Esophagus muscularis mucosa (tissue), 4 donors: Measurements from ENCODE around the gene DNAJC17. TPM values are rescaled to one million over a fixed set of nuclear protein-coding genes. Genes with fewer than 3 reads are reported as not detected.

Source experiments
- DNase-seq: peaks from one replicate; pipeline ENCODE4 v3.0.0-alpha.2; 2017; ENCODE audit errors: extremely low spot score
- H3K27ac ChIP-seq, 4 donors: fragments of 200-600 bp; sonication (generic); replicated peaks in 1 of 4; 1 replicate in 3 of 4; 2 replicates in 1 of 4; pipeline ENCODE4 v1.5.1; 2016 to 2019; ENCODE audit warnings: mild to moderate bottlenecking in 1 of 4
- H3K27me3 ChIP-seq, 4 donors: fragments of 200-600 bp; sonication (generic); one replicate each; pipeline versions ENCODE4 v1.5.1 to v1.6.0; 2016 to 2019
- H3K36me3 ChIP-seq, 4 donors: fragments of 200-600 bp; sonication (generic); one replicate each; pipeline ENCODE4 v1.5.1; 2016 to 2019
- H3K4me1 ChIP-seq, 4 donors: fragments of 200-600 bp; sonication (generic); one replicate each; pipeline ENCODE4 v1.5.1; 2016 to 2019
- H3K4me3 ChIP-seq, 4 donors: fragments of 200-600 bp; sonication (generic); 1 replicate in 2 of 4; 2 replicates in 2 of 4; pipeline ENCODE4 v1.5.1; 2016 to 2019; ENCODE audit warnings: mild to moderate bottlenecking in 4 of 4, moderate library complexity in 1 of 4
- H3K9me3 ChIP-seq, 4 donors: fragments of 200-600 bp; sonication (generic); 1 replicate in 3 of 4; 2 replicates in 1 of 4; pipeline ENCODE4 v1.5.1; 2016 to 2019
- EP300 ChIP-seq: sonication (generic); formaldehyde crosslinking; IDR thresholded peaks from one replicate; pipeline ENCODE4 v1.6.1; 2017; ENCODE audit warnings: antibody characterized with exemption
- POLR2A ChIP-seq: fragments of 450-650 bp; IDR thresholded peaks from one replicate; pipeline ENCODE4 v1.6.1; 2017; ENCODE audit warnings: antibody characterized with exemption, moderate library complexity, mild to moderate bottlenecking, low read depth
- POLR2AphosphoS5 ChIP-seq, 2 donors: sonication (generic); formaldehyde crosslinking; IDR thresholded peaks; one replicate each; pipeline ENCODE4 v1.6.1; 2017; ENCODE audit warnings: antibody characterized with exemption in 2 of 2
- WGBS: methylation state at CpG from one replicate; pipeline ENCODE4 v1.1.5; 2018; 5-methylcytosine and 5-hydroxymethylcytosine counted together
- intact Hi-C: fragments of 100-400 bp; cut with DNase I; formaldehyde crosslinking; loops from one replicate; pipeline ENCODE4 v1.15.1; 2023
- total RNA-seq, 4 donors: library from RNA; depleted of rRNA; stranded (reverse); fragments of >200 nt; gene quantifications; one replicate each; pipeline versions ENCODE4 v1.1.0 to v1.2.1, GENCODE V29; 2016
- TF ChIP-seq, protein P1 (sequence below), 3 experiments: fragments of 200-600 bp in 2 of 3; fragments of 450-650 bp in 1 of 3; sonication (generic) in 2 of 3; IDR thresholded peaks; one replicate each; pipeline ENCODE4 v1.5.1; 2017 to 2019; ENCODE audit warnings: antibody characterized with exemption in 3 of 3, mild to moderate bottlenecking in 2 of 3, moderate library complexity in 1 of 3

The DNAJC17 gene
- total RNA-seq, 4 donors from 2014 or later: 10.0 to 23.8 (median 13.9) TPM

DNA sequence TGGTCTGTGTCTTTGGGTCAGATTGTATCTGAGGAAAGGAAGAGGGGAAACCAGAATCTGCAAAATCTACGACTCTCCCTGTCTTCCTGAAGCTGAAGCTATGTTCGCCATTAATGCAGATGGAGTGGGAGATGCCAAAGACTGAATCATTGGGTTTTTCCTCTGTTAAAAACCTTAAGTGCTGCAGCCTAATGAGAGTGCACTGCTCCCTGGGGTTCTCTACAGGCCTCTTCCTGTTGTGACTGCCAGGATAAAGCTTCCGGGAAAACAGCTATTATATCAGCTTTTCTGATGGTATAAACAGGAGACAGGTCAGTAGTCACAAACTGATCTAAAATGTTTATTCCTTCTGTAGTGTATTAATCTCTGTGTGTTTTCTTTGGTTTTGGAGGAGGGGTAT is 76.2 kb downstream of the DNAJC17 start:
- H3K36me3 ChIP-seq: peaks cover 12 to 54% (median 35%) of the 10 kb centered on the region in 4 donors
- intact Hi-C loops: no loop called here
- no peaks in the 10 kb centered on the region for H3K4me1 ChIP-seq
- H3K27ac ChIP-seq: no peak overlapping the region
- no peak for DNase-seq
- WGBS: 78% methylated on average over 3 of the region's 3 CpGs
- no peaks in the 10 kb centered on the region for H3K27me3 ChIP-seq
- TF ChIP-seq POLR2AphosphoS5 (IDR thresholded peaks at IDR 0.05) (no peak), EP300 (no peak), POLR2A (no peak)
- TF ChIP-seq, protein P1, sequence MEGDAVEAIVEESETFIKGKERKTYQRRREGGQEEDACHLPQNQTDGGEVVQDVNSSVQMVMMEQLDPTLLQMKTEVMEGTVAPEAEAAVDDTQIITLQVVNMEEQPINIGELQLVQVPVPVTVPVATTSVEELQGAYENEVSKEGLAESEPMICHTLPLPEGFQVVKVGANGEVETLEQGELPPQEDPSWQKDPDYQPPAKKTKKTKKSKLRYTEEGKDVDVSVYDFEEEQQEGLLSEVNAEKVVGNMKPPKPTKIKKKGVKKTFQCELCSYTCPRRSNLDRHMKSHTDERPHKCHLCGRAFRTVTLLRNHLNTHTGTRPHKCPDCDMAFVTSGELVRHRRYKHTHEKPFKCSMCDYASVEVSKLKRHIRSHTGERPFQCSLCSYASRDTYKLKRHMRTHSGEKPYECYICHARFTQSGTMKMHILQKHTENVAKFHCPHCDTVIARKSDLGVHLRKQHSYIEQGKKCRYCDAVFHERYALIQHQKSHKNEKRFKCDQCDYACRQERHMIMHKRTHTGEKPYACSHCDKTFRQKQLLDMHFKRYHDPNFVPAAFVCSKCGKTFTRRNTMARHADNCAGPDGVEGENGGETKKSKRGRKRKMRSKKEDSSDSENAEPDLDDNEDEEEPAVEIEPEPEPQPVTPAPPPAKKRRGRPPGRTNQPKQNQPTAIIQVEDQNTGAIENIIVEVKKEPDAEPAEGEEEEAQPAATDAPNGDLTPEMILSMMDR (IDR thresholded peaks at IDR 0.05): no peak
- H3K9me3 ChIP-seq: no peaks in the 10 kb centered on the region
- no peak overlapping the region for H3K4me3 ChIP-seq

DNA sequence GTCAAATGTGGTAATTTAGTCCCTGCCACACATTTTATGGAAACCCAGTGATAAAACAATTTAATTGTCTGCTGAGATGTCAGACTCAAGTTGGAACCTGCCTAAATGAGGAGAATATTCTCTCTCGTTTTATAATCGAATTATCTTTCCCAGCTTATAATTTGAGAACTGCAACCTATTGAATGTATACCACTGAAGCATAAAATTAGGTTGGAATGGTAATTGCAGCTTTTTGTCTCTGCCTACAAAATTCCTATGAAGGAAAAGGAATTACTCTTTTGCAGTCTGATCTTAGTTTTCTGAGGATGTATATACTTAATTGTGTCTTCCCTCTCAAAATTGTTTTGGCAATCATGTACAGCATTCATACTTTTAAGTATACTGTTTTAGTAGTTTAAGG is 83.4 kb downstream of the DNAJC17 start:
- WGBS: 85% methylated on average over 2 of the region's 2 CpGs
- intact Hi-C loops: no loop called here
- Histone ChIP-seq H3K9me3 (no peaks in the 10 kb centered on the region), H3K4me1 (no peaks in the 10 kb centered on the region), H3K4me3 (no peak overlapping the region), H3K27me3 (no peaks in the 10 kb centered on the region), H3K27ac (no peak overlapping the region), H3K36me3 (no peaks in the 10 kb centered on the region)
- TF ChIP-seq EP300 (no peak), POLR2AphosphoS5 (IDR thresholded peaks at IDR 0.05) (no peak), POLR2A (no peak)
- TF ChIP-seq, protein P1 (IDR thresholded peaks at IDR 0.05): no peak
- no peak for DNase-seq

DNA sequence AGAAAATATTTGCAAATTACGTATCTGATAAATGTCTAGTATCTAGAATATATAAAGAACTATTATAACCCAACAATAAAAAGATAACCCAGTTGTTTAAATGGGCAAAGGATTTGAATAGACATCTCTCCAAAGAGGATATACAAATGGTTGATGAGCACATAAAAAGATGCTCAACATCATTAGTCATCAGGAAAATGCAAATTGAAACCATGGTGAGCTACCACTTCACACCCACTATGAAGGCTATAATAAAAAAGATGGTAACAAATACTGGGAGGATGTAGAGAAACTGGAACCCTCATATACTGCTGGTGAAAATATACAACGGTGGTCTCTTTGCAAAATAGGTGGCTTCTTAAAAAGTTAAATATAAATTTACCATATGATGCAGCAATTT is 84.3 kb downstream of the DNAJC17 start:
- H3K27ac ChIP-seq: no peak overlapping the region
- no peaks in the 10 kb centered on the region for H3K27me3 ChIP-seq
- H3K36me3 ChIP-seq: no peaks in the 10 kb centered on the region
- H3K4me3 ChIP-seq: no peak overlapping the region
- TF ChIP-seq, protein P1 (IDR thresholded peaks at IDR 0.05): no peak
- TF ChIP-seq POLR2A (no peak), POLR2AphosphoS5 (IDR thresholded peaks at IDR 0.05) (no peak), EP300 (no peak)
- intact Hi-C loops: no loop called here
- no peaks in the 10 kb centered on the region for H3K9me3 ChIP-seq
- H3K4me1 ChIP-seq: no peaks in the 10 kb centered on the region
- WGBS: 93% methylated on average over 2 of the region's 2 CpGs
- no peak for DNase-seq

DNA sequence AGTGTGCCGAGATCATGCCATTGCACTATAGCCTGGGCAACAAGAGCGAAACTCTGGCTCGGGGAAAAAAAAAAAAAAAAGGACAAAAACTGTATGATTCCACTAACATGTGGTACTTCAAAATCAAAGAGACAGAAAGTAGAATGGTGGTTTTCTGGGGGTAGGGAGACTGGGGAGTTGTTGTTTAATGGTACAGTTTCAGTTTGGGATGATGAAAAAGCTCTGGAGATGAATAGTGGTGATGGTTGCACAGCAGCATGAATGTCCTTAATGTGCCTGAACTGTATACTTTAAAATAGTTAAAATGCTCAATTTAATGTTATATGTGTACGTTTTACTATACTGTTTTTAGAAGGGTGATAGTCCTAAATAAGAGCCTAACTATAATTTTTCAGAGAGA is 84.9 kb downstream of the DNAJC17 start:
- intact Hi-C loops: no loop called here
- no peak for DNase-seq
- H3K4me1 ChIP-seq: no peaks in the 10 kb centered on the region

More for the DNA sequence above, 84.9 kb downstream of the DNAJC17 start:
- no peaks in the 10 kb centered on the region for H3K36me3 ChIP-seq
- TF ChIP-seq, protein P1 (IDR thresholded peaks at IDR 0.05): no peak
- TF ChIP-seq EP300 (no peak), POLR2AphosphoS5 (IDR thresholded peaks at IDR 0.05) (no peak), POLR2A (no peak)
- no peak overlapping the region for H3K27ac ChIP-seq
- no peak overlapping the region for H3K4me3 ChIP-seq
- WGBS: 91% methylated on average over 4 of the region's 4 CpGs
- no peaks in the 10 kb centered on the region for H3K27me3 ChIP-seq
- H3K9me3 ChIP-seq: no peaks in the 10 kb centered on the region
